BE2C (cell line): ENCODE data around the gene CDC42EP5.

Source experiments
- DNase-seq: peaks from one replicate; pipeline ENCODE4 v3.0.0-alpha.2; 2020
- H3K27me3 ChIP-seq: fragments of 250-450 bp; sonication (Bioruptor Pico); 2 replicates; pipeline ENCODE4 v1.5.1; 2020; ENCODE audit warnings: mild to moderate bottlenecking
- H3K36me3 ChIP-seq: fragments of 250-450 bp; sonication (Bioruptor Pico); 2 replicates; pipeline ENCODE4 v1.5.1; 2020; ENCODE audit warnings: mild to moderate bottlenecking
- H3K4me1 ChIP-seq: fragments of 250-450 bp; sonication (Bioruptor Pico); 2 replicates; pipeline ENCODE4 v1.5.1; 2020
- H3K4me3 ChIP-seq: 2 replicates; pipeline ENCODE4 v1.5.1; 2011; ENCODE audit warnings: low read depth, low read length
- H3K9me3 ChIP-seq: fragments of 250-450 bp; sonication (Bioruptor Pico); 2 replicates; pipeline ENCODE4 v1.5.1; 2020
- CTCF ChIP-seq: IDR thresholded peaks from 2 replicates; pipeline ENCODE4 v1.5.1; 2012; ENCODE audit warnings: mild to moderate bottlenecking, low read depth, low read length

Gene CDC42EP5

GRCh38 chr19:54432144-54432738, 40.9 kb downstream of the CDC42EP5 start:
- TF ChIP-seq CTCF: no peak
- no peak for DNase-seq
- Histone ChIP-seq H3K27me3 (peaks cover 46% of the 10 kb centered on the region), H3K4me1 (no peaks in the 10 kb centered on the region; the same call in 1 of the 2 replicates), H3K9me3 (no peaks in the 10 kb centered on the region; the same call in 1 of the 2 replicates), H3K36me3 (no peaks in the 10 kb centered on the region), H3K4me3 (no peak overlapping the region)

- no peaks in the 10 kb centered on the region; the same call in 1 of the 2 replicates for H3K4me1 ChIP-seq
- no peak; the same call in 1 of the 2 replicates for TF ChIP-seq CTCF
- no peaks in the 10 kb centered on the region for H3K36me3 ChIP-seq
- DNase-seq: no peak
- peaks cover 52% of the 10 kb centered on the region for H3K27me3 ChIP-seq
- H3K4me3 ChIP-seq: no peak overlapping the region
- H3K9me3 ChIP-seq: no peaks in the 10 kb centered on the region; the same call in 1 of the 2 replicates
These were observed 41.7 kb downstream of the CDC42EP5 start for GRCh38 chr19:54431255-54431838.

GRCh38 chr19:54430306-54431254, 42.5 kb downstream of the CDC42EP5 start:
- H3K4me3 ChIP-seq: no peak overlapping the region

GRCh38 chr19:54429545-54430227, 43.4 kb downstream of the CDC42EP5 start:
- Histone ChIP-seq H3K27me3 (peaks cover 68% of the 10 kb centered on the region), H3K36me3 (no peaks in the 10 kb centered on the region), H3K4me1 (no peaks in the 10 kb centered on the region; the same call in 1 of the 2 replicates), H3K9me3 (no peaks in the 10 kb centered on the region; the same call in 1 of the 2 replicates), H3K4me3 (no peak overlapping the region)
- TF ChIP-seq CTCF: no peak
- DNase-seq: no peak

More at GRCh38 chr19:54430306-54431254, 42.5 kb downstream of the CDC42EP5 start:
- H3K36me3 ChIP-seq: no peaks in the 10 kb centered on the region
- H3K27me3 ChIP-seq: peaks cover 60% of the 10 kb centered on the region
- no peaks in the 10 kb centered on the region; the same call in 1 of the 2 replicates for H3K9me3 ChIP-seq
- no peaks in the 10 kb centered on the region; the same call in 1 of the 2 replicates for H3K4me1 ChIP-seq
- DNase-seq: peak; percentile 74
- TF ChIP-seq CTCF: peak; percentile 37; the same call in 1 of the 2 replicates

DNA sequence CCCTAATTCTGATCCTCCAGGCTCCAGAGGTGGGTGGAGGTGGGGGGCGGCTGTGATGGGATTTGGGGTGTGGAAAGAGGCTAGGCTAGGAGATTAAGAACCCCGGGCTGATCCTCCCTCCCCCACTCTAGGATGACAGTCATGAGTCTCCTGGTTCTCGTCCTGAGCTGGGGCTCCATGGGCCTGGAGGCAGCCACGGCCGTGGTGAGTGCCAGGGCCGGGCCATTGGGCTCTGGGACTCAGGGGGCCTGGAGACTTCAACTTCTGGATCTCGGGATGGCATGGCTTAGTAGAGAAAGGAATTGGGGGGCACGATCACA, 44.0 kb downstream of the CDC42EP5 start:
- Histone ChIP-seq H3K27me3 (peaks cover 71% of the 10 kb centered on the region), H3K4me3 (no peak overlapping the region), H3K4me1 (no peaks in the 10 kb centered on the region; the same call in 1 of the 2 replicates), H3K36me3 (no peaks in the 10 kb centered on the region), H3K9me3 (no peaks in the 10 kb centered on the region; the same call in 1 of the 2 replicates)
- no peak for TF ChIP-seq CTCF
- no peak for DNase-seq
